AG09319 (cell line): ENCODE data around the gene KIRREL3.

Experiments used
- DNase-seq: peaks from one replicate; pipeline ENCODE4 v3.0.0-alpha.2; 2010; ENCODE audit warnings: low read depth; ENCODE audit errors: extremely low read depth
- TF ChIP-seq, protein P1 (sequence below): IDR thresholded peaks from 2 replicates; pipeline ENCODE4 v1.5.1; 2011; ENCODE audit warnings: low read depth, mild to moderate bottlenecking, inconsistent platforms, low read length, moderate library complexity

The KIRREL3 gene

DNA sequence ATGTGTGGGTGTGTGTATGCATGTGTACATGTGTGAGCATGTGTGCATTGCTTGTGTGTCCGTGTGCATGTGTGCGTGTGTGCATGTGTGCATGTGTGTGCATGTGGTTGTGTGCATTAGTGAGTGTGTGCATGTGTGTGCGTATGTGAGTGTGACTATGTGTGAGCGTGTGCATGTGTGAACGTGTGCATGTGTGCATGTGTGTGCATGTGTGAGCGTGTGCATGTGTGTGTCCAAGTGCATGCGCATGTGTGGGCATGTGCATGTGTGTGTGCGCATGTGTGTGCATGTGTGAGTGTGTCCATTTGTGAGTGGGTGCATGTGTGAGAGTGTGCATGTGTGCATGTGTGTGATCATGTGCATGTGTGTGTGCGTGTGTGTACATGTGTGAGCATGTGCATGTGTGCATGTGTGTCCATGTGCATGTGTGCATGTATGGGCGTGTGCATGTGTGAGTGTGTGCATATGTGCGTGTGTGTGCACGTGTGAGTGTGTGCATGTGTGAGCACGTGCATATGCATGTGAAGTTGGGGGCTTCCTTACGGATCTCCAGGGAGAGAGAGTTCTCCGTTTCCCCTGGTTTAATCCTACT lies 549.3 kb downstream of the KIRREL3 start:
- TF ChIP-seq, protein P1, sequence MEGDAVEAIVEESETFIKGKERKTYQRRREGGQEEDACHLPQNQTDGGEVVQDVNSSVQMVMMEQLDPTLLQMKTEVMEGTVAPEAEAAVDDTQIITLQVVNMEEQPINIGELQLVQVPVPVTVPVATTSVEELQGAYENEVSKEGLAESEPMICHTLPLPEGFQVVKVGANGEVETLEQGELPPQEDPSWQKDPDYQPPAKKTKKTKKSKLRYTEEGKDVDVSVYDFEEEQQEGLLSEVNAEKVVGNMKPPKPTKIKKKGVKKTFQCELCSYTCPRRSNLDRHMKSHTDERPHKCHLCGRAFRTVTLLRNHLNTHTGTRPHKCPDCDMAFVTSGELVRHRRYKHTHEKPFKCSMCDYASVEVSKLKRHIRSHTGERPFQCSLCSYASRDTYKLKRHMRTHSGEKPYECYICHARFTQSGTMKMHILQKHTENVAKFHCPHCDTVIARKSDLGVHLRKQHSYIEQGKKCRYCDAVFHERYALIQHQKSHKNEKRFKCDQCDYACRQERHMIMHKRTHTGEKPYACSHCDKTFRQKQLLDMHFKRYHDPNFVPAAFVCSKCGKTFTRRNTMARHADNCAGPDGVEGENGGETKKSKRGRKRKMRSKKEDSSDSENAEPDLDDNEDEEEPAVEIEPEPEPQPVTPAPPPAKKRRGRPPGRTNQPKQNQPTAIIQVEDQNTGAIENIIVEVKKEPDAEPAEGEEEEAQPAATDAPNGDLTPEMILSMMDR, result no peak
- DNase-seq, result no peak

DNA sequence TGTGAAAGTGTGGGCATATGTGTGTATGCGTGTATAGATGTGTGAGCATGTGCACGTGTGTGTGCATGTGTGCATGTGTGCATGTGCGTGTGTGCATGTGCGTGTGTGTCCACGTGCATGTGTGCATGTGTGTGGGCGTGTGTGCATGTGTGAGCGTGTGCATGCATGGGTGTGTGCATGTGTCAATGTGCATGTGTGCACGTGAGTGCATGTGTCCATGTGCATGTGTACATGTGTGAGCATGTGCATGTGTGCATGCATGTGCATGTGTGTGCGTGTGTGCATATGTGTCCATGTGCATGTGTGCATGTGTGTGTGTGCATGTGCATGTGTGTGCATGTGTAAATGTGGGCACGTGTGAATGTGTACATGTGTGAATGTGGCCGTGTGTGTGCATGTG lies 549.8 kb downstream of the KIRREL3 start:
- TF ChIP-seq, protein P1, result no peak
- DNase-seq, result no peak

DNA sequence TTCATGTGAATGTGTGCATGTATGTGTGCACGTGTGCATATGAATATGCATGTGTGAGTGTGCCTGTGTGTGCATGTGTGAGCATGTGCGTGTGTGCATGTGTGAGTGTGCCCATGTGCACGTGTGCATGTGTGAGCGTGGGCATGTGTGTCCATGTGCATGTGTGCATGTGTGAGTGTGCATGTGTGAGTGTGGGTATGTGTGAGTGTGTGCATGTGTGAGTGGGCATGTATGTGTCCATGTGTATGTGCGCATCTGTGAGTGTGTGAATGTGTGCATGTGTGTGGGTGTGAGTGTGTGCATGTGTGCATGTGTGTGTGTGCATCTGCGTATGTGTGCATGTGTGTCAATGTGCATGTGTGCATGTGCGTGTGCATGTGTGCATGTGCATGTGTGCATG lies 550.4 kb downstream of the KIRREL3 start:
- TF ChIP-seq, protein P1, result no peak
- DNase-seq, result no peak

DNA sequence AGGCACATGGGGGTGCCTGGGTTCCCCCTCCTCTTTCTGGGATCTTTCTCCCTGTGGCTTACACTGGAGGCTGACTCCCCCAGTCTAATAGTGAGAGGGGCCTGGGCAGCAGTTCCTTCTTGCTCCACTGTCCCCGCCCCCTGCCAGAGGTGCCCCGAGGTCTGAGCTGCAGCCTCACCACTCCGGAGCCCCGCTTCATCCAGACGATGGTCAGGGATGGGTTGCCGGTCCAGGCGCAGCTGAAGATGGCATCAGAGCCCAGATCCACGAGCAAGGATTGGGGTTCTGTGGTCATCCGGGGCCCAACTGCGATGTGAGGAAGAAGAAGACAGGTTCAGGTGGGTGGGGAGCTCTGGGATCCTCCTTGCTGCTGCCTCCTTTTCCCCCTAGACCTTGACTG lies 554.0 kb downstream of the KIRREL3 start:
- TF ChIP-seq, protein P1, result no peak
- no peak for DNase-seq

DNA sequence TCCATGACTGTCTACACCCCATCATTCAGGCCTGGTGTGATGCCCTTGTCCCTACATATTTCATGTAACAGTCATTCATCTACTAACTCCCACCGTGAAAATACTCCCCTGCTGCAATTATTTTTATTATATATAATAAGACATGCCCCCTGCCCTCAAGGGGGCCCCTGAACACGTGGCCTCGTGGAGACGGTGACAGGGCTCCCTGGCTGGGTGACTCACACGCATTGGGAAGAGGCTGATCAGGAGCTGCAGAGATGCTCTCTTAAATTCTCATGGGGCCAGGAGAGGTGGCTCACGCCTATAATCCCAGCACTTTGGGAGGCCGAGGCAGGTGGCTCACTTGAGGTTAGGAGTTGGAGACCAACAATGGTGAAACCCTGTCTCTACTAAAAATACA lies 556.5 kb downstream of the KIRREL3 start:
- no peak for DNase-seq
- TF ChIP-seq, protein P1, result no peak

DNA sequence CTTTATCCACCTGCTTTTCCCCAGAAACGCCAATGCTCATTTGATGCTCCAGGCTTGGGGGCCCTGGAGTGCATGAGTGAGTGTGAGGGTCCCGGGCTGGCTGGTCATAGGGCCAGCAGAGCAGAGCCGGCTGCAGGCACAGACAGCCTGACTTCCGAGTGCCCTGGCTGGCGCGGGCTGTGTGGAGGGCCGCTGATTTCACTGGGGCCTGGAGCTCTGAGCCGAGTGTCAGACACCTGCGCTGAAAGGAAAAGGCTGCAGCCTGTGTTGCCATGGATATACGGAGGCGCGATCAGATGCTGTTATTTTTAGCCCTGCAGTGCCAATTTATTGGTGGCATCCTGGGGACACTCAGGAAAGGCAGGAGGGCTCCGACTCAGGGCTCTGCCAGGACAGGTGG lies 557.5 kb downstream of the KIRREL3 start:
- TF ChIP-seq, protein P1, result no peak
- DNase-seq, result no peak

DNA sequence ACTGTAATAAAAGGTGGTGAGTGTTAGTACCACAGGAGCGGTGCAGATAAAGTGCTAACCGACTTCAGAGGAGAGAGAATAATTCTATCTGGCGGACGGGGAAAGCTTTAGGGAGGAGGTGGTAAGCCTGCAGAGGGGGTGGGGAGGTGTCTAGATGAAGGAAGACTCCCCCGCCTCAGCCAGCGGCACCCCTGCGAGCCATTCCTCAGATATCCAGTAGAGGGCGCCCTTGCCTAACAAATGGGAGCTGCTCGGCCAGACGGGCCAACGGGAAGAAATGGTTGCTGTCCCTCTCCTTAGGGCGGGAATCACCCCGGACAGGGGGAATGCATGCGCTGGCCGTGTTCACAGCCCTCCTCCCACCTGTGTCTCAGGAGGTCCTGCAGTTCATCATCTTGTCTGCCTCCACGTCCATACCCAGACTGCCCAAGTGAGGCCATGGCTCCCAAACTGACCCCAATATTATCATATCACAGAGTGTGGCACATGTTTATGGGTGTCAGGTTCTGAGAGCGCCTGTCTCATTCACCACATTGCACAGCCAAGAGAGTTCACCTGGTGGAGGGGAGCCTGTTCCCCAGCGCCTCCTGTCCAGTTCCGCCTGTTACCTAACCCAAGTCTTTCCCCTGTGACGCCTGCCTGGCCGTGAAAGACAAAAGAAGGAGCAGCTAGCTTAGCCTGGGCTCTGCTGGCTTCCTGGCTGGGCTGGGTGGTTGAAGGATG lies 559.6 kb downstream of the KIRREL3 start:
- DNase-seq, result peak; percentile 30
- TF ChIP-seq, protein P1, result peak; percentile 86
